Embryonic facial prominence (tissue), 1 donor: ENCODE data around the gene ST14.

Experiments
- DNase-seq: peaks from one replicate; pipeline ENCODE4 v3.0.0-alpha.2; 2016; ENCODE audit errors: extremely low spot score

Gene ST14

GRCh38 chr11:130208241-130209127 is 48.9 kb downstream of the ST14 start:
- no peak for DNase-seq

- DNase-seq, result no peak
These were observed 49.7 kb downstream of the ST14 start for GRCh38 chr11:130209128-130209932.

- DNase-seq, result no peak
These were observed 50.6 kb downstream of the ST14 start for GRCh38 chr11:130209954-130210854.

- DNase-seq, result no peak
These were observed 51.6 kb downstream of the ST14 start for GRCh38 chr11:130211144-130211543.

- DNase-seq, result no peak
These were observed 52.3 kb downstream of the ST14 start for GRCh38 chr11:130211781-130212401.

GRCh38 chr11:130212431-130212961 is 52.9 kb downstream of the ST14 start:
- no peak for DNase-seq

GRCh38 chr11:130213143-130213978 is 53.8 kb downstream of the ST14 start:
- DNase-seq, result no peak

GRCh38 chr11:130213979-130214281 is 54.3 kb downstream of the ST14 start:
- DNase-seq, result no peak

GRCh38 chr11:130214861-130215530 is 55.4 kb downstream of the ST14 start:
- no peak for DNase-seq

- no peak for DNase-seq
These were observed 56.1 kb downstream of the ST14 start for GRCh38 chr11:130215531-130216220.

GRCh38 chr11:130216221-130216550 is 56.6 kb downstream of the ST14 start:
- no peak for DNase-seq

- no peak for DNase-seq
These were observed 57.1 kb downstream of the ST14 start for GRCh38 chr11:130216591-130217132.

- DNase-seq, result no peak
These were observed 57.8 kb downstream of the ST14 start for GRCh38 chr11:130217133-130218031.

- DNase-seq, result no peak
These were observed 59.0 kb downstream of the ST14 start for GRCh38 chr11:130218501-130219070.

GRCh38 chr11:130219148-130219547 is 59.6 kb downstream of the ST14 start:
- no peak for DNase-seq

GRCh38 chr11:130220311-130221035 is 60.9 kb downstream of the ST14 start:
- DNase-seq, result no peak
